ENCODE results near the gene AQP2. TPM values are rescaled to one million over a fixed set of nuclear protein-coding genes. Genes with fewer than 3 reads are reported as not detected.
A peak's percentile ranks its signal among the peaks of the same experiment; 100 is the strongest.

Gene AQP2
- total RNA-seq, 1 donor from 2014 or later: not detected

DNA sequence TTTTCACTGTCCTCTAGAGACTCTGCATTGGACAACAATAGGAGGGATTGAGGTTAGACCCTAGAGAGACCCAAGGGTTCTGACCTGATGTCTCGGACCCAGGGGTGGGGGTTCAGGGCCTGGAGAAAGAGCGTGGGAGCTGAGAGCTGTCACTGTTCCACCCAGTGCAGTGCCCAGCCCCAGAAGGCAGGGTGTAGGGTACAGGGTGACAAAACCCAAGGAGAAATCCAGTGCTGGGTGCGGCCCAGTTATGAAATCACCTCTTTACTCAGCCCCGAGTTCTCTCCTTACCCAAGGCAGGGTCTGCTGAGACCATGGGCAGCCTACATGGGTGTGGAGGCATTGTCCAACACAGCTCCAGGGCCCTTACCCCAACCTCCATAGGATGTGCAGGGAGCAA lies 2.6 kb downstream of the AQP2 start:
- H3K36me3 ChIP-seq (ENCODE audit: control insufficient read depth, insufficient read depth, low read length): no peaks in the 10 kb centered on the region
- FAIRE-seq: no peak

DNA sequence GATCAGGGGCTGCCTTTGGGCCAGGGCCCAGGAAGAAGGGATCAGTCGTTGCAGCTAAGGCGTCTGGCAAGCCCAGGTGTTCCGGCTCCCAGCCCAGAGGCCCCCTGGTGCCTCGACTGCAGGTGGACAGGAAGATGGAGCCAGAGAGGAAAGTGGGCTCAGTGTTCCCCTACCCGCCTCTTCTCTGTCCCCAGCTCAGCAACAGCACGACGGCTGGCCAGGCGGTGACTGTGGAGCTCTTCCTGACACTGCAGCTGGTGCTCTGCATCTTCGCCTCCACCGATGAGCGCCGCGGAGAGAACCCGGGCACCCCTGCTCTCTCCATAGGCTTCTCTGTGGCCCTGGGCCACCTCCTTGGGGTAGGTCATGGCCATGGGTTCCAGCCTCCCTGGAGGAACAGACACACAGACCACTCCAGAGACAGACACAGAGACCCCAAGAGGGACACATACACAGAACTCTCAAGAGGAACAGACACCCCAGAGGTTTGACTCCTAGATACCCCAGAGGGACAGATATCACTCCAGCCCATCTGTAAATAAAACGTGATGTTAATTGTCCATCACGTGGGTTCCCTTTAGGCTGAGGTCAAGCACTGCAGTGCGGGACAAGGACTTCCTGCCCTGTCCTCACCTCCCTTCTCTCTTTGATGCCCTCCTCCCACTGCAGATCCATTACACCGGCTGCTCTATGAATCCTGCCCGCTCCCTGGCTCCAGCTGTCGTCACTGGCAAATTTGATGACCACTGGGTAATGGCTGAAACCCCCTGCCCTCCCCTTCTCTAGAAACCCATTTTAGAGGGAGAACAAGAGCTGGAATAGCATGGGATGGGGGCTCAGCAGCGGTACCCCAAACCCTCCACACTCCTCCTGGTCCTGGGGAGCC lies 3.7 kb downstream of the AQP2 start:
- Histone ChIP-seq H3K27me3 (ENCODE audit: control insufficient read depth, insufficient read depth, low read length) (peaks cover 3% of the 10 kb centered on the region), H3K36me3 (ENCODE audit: control insufficient read depth, insufficient read depth, low read length) (no peaks in the 10 kb centered on the region), H3K4me3 (ENCODE audit: low read depth, low read length) (no peak overlapping the region)
- FAIRE-seq (no peak), DNase-seq (ENCODE audit: low read depth) (no peak)
- TF ChIP-seq CTCF (IDR thresholded peaks at IDR 0.05; ENCODE audit: insufficient read depth, low read length, severe bottlenecking): no peak

More for the DNA sequence above, 2.6 kb downstream of the AQP2 start:
- DNase-seq (ENCODE audit: low read depth): no peak
- Histone ChIP-seq H3K4me3 (ENCODE audit: low read depth, low read length) (no peak overlapping the region), H3K27me3 (ENCODE audit: control insufficient read depth, insufficient read depth, low read length) (peaks cover 3% of the 10 kb centered on the region)
- TF ChIP-seq CTCF (IDR thresholded peaks at IDR 0.05; ENCODE audit: insufficient read depth, low read length, severe bottlenecking): no peak

GRCh38 chr12:49954863-49955830 lies 4.6 kb downstream of the AQP2 start:
- no peaks in the 10 kb centered on the region for H3K36me3 ChIP-seq (ENCODE audit: control insufficient read depth, insufficient read depth, low read length)
- H3K27me3 ChIP-seq (ENCODE audit: control insufficient read depth, insufficient read depth, low read length): peaks cover 3% of the 10 kb centered on the region
- FAIRE-seq: peak; percentile 58
- no peak for DNase-seq (ENCODE audit: low read depth)
- TF ChIP-seq CTCF (IDR thresholded peaks at IDR 0.05; ENCODE audit: insufficient read depth, low read length, severe bottlenecking): no peak
- H3K4me3 ChIP-seq (ENCODE audit: low read depth, low read length): no peak overlapping the region

- Histone ChIP-seq H3K4me3 (ENCODE audit: low read depth, low read length) (no peak overlapping the region), H3K27me3 (ENCODE audit: control insufficient read depth, insufficient read depth, low read length) (peaks cover 9% of the 10 kb centered on the region), H3K36me3 (ENCODE audit: control insufficient read depth, insufficient read depth, low read length) (no peaks in the 10 kb centered on the region)
- DNase-seq (ENCODE audit: low read depth) (no peak), FAIRE-seq (no peak)
- no peak for TF ChIP-seq CTCF (IDR thresholded peaks at IDR 0.05; ENCODE audit: insufficient read depth, low read length, severe bottlenecking)
These were observed 5.5 kb downstream of the AQP2 start for GRCh38 chr12:49955899-49956662.

Data from bronchial epithelial cell (primary cell).